Thyroid gland (tissue), 4 donors: ENCODE results near the gene ABHD12. TPM values are rescaled to one million over a fixed set of nuclear protein-coding genes. Genes with fewer than 3 reads are reported as not detected.
"Not testable (repeated sequence)": the region's sequence is repeated elsewhere in the genome, so short reads cannot be mapped to it uniquely, and the experiment has no call there.

Experiments
- DNase-seq, 2 donors: peaks; one replicate each; pipeline ENCODE4 v3.0.0-alpha.2; 2019
- H3K27ac ChIP-seq, 3 donors: fragments of 200-600 bp; sonication (generic); 1 replicate in 2 of 3; 2 replicates in 1 of 3; pipeline ENCODE4 v1.5.1; 2016 to 2019; ENCODE audit warnings: mild to moderate bottlenecking in 1 of 3, moderate library complexity in 1 of 3
- H3K27me3 ChIP-seq: fragments of 200-600 bp; sonication (generic); one replicate; pipeline ENCODE4 v1.5.1; 2019
- H3K36me3 ChIP-seq, 2 donors: fragments of 200-600 bp; sonication (generic); one replicate each; pipeline ENCODE4 v1.5.1; 2016 to 2019
- H3K4me1 ChIP-seq, 2 donors: fragments of 200-600 bp; sonication (generic); one replicate each; pipeline ENCODE4 v1.5.1; 2017 to 2019
- H3K4me3 ChIP-seq, 3 donors: fragments of 200-600 bp; sonication (generic); replicated peaks in 1 of 3; 1 replicate in 2 of 3; 2 replicates in 1 of 3; pipeline ENCODE4 v1.5.1; 2016; ENCODE audit warnings: mild to moderate bottlenecking in 1 of 3
- H3K9me3 ChIP-seq: fragments of 200-600 bp; sonication (generic); one replicate; pipeline ENCODE4 v1.5.1; 2017
- POLR2A ChIP-seq, 2 donors: fragments of 450-650 bp; IDR thresholded peaks; one replicate each; pipeline ENCODE4 v1.6.1; 2017; ENCODE audit warnings: antibody characterized with exemption in 2 of 2, mild to moderate bottlenecking in 2 of 2, moderate library complexity in 1 of 2
- WGBS, 2 donors: methylation state at CpG; one replicate each; pipeline ENCODE4 v1.1.5; 2017; 5-methylcytosine and 5-hydroxymethylcytosine counted together
- intact Hi-C: fragments of 100-400 bp; cut with DNase I; formaldehyde crosslinking; loops from one replicate; pipeline ENCODE4 v1.15.1; 2023
- total RNA-seq, 4 donors: library from RNA; depleted of rRNA; stranded (reverse); fragments of >200 nt; gene quantifications; one replicate each; pipeline ENCODE4 v1.2.3, GENCODE V29; 2016
- TF ChIP-seq, protein P1 (sequence below), 6 experiments: fragments of 200-600 bp in 3 of 6; fragments of 450-650 bp in 3 of 6; sonication (generic) in 3 of 6; IDR thresholded peaks; one replicate each; pipeline ENCODE4 v1.5.1; 2016 to 2019; ENCODE audit warnings: antibody characterized with exemption in 6 of 6, mild to moderate bottlenecking in 2 of 6, inconsistent platforms in 1 of 6, moderate library complexity in 1 of 6

ABHD12 gene
- total RNA-seq, 4 donors from 2014 or later: 103 to 212 (median 179) TPM

DNA sequence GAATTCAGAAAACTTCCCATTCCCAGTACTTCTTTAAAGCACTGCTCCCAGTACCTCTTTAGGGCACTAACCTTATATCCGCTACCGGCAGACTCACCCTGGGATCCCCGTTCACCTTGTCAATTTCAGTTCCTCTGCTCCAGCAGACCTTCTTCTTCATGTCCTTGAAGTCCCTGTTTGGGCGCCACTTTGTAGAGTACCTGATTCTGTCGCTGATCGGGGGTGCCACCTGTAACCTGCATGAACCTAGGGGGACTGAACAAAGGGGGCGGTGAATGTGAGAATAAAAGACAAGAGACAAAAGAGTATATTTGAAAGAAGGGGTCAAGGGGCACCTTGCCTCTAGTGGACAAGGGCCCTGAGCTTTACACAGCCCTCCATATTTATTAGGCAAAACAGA lies 11.9 kb upstream of the ABHD12 start:
- Histone ChIP-seq H3K4me1 (no peaks in the 10 kb centered on the region), H3K4me3 (no peak overlapping the region), H3K36me3 (no peaks in the 10 kb centered on the region), H3K9me3 (no peaks in the 10 kb centered on the region), H3K27ac (no peak overlapping the region), H3K27me3 (no peaks in the 10 kb centered on the region)
- WGBS, 2 donors: 97 to 98% methylated on average over 7 of the region's 7 CpGs
- DNase-seq: no peak
- no peak for TF ChIP-seq POLR2A (IDR thresholded peaks at IDR 0.05)
- TF ChIP-seq, protein P1, sequence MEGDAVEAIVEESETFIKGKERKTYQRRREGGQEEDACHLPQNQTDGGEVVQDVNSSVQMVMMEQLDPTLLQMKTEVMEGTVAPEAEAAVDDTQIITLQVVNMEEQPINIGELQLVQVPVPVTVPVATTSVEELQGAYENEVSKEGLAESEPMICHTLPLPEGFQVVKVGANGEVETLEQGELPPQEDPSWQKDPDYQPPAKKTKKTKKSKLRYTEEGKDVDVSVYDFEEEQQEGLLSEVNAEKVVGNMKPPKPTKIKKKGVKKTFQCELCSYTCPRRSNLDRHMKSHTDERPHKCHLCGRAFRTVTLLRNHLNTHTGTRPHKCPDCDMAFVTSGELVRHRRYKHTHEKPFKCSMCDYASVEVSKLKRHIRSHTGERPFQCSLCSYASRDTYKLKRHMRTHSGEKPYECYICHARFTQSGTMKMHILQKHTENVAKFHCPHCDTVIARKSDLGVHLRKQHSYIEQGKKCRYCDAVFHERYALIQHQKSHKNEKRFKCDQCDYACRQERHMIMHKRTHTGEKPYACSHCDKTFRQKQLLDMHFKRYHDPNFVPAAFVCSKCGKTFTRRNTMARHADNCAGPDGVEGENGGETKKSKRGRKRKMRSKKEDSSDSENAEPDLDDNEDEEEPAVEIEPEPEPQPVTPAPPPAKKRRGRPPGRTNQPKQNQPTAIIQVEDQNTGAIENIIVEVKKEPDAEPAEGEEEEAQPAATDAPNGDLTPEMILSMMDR (IDR thresholded peaks at IDR 0.05): no peak
- intact Hi-C loops: loop anchor here (10.0 kb wide), 1 partner anchor 328 kb away; no protein-coding TSS in a partner anchor

DNA sequence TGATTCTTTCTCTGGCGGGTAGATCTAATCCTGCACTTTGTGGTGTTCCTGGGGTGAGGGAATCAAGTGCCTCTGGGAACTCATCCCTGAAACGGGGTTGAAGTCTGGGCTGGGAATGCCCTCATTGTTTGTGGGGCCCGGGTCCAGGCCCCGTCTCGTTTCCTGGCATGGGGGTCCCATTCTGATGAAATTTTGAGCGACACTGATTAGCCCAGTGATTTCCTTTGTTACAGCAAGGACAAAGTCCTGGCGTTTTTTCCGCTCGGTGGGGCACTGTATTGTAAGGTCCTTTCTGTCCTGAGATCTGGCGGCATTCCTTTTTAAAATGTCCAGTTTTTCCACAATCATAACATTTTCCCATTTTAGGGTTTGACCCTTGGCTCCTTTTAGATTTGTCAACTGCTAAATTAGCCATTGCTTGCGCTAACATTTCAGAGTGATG lies 9.7 kb upstream of the ABHD12 start:
- DNase-seq, H3K36me3 ChIP-seq, H3K27me3 ChIP-seq, H3K9me3 ChIP-seq, H3K4me3 ChIP-seq, H3K4me1 ChIP-seq, H3K27ac ChIP-seq: not testable (repeated sequence)
- intact Hi-C loops: loop anchor here (10.0 kb wide), 1 partner anchor 326 kb away; no protein-coding TSS in a partner anchor
- WGBS, 2 donors: 75 to 85% methylated on average over 11 of the region's 11 CpGs

DNA sequence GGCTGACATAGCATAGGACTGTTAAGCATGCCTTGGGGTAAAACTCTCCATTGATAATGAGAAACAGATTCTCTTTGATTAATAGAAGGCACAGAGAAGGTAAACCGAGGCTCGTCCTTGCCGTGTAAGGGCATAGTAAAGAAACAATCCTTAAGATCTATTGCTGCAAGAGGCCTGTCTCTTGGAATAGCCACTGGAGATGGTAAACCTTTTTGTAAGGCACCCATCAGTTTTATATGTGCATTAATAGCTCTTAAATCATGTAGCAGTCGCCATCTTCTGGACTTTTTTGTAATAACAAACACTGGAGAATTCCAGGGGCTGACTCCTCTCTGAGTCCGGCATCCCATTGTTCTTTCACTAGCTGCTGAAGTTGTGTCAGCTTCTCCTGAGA lies 8.4 kb upstream of the ABHD12 start:
- Histone ChIP-seq H3K27ac (no peak overlapping the region), H3K4me1 (peaks cover 8 to 13% of the 10 kb centered on the region in 2 donors), H3K4me3 (no peak overlapping the region), H3K36me3 (no peaks in the 10 kb centered on the region), H3K27me3 (no peaks in the 10 kb centered on the region), H3K9me3 (no peaks in the 10 kb centered on the region)
- peak; percentile 34 to 41 for DNase-seq
- no peak for TF ChIP-seq POLR2A (IDR thresholded peaks at IDR 0.05)
- TF ChIP-seq, protein P1 (IDR thresholded peaks at IDR 0.05): peak; percentile 10 to 73 (median 60)
- intact Hi-C loops: loop anchor here (5.0 to 10.0 kb wide), 3 partner anchors 97 to 407 kb away; partner anchors contain the start of genes APMAP and ENTPD6
- 8 to 14% methylated on average over 5 of the region's 5 CpGs for WGBS, 2 donors

DNA sequence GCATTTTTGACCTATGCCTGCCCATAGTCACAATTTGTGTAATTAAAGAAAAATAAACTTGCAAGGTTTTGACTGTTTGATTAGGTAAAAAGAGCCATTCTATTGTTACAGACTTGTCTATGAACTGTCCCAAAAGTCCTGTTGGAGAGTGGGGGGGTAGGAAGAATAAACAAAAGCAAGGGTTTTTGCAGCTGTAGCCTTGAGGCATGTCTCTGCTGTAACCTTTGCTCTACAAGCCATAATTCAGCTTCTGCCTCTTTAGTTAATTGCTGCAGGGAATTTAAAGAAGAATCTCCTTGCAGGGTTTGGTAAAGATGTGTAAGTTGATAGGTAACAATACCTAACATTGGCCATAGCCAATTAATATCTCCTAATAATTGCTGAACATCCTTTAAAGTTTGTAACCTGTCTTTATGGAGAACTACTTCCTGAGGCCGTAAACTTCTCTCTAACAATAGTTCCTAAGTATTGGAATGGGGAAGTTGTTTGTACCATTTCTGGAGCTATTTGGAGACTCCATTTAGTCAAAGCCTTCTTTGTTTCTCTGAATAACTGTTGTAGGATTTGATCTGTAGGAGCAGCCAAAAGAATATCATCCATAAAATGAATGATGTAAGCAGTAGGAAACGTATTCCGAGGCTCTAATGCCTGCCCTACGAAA lies 7.9 kb upstream of the ABHD12 start:
- TF ChIP-seq, protein P1 (IDR thresholded peaks at IDR 0.05): no peak
- TF ChIP-seq POLR2A (IDR thresholded peaks at IDR 0.05): no peak
- intact Hi-C loops: loop anchor here (5.0 to 10.0 kb wide), 3 partner anchors 96 to 406 kb away; partner anchors contain the start of genes APMAP and ENTPD6
- H3K4me1 ChIP-seq: peaks cover 14 to 19% of the 10 kb centered on the region in 2 donors

DNA sequence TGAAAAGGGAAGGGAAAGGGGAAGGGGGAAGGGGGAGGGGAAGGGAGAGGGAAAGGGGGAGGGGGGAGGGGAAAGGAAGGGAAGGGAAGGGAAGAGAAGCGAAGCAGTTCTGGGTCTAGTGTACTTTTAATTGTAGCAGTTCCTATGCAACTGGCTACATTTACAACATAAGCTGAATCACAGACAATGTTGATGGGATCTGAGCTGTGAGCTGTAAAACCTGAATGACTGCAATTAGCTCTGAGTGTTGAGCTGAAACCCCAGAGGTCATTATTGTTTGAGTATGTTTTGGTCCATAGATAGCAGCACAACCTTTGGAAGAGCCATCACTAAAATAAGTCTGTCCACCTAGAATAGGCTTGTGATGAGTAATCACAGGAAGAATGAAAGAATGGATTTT lies 7.2 kb upstream of the ABHD12 start:
- Histone ChIP-seq H3K4me3 (no peak overlapping the region), H3K27ac (no peak overlapping the region), H3K27me3 (no peaks in the 10 kb centered on the region), H3K9me3 (no peaks in the 10 kb centered on the region), H3K36me3 (no peaks in the 10 kb centered on the region), H3K4me1 (peaks cover 14 to 19% of the 10 kb centered on the region in 2 donors)
- TF ChIP-seq POLR2A (IDR thresholded peaks at IDR 0.05): no peak
- TF ChIP-seq, protein P1 (IDR thresholded peaks at IDR 0.05): no peak
- DNase-seq: no peak
- WGBS, 2 donors: 76 to 81% methylated on average over 1 of the region's 1 CpG
- intact Hi-C loops: loop anchor here (5.0 to 10.0 kb wide), 3 partner anchors 96 to 406 kb away; partner anchors contain the start of genes APMAP and ENTPD6

More for the DNA sequence above, 7.9 kb upstream of the ABHD12 start:
- 61 to 77% methylated on average over 4 of the region's 4 CpGs for WGBS, 2 donors
- no peak overlapping the region for H3K27ac ChIP-seq
- no peaks in the 10 kb centered on the region for H3K9me3 ChIP-seq
- H3K4me3 ChIP-seq: no peak overlapping the region
- no peaks in the 10 kb centered on the region for H3K36me3 ChIP-seq
- no peaks in the 10 kb centered on the region for H3K27me3 ChIP-seq
- DNase-seq: no peak
